Thyroid gland (tissue), 4 donors: ENCODE data around the gene OR10G6.

Source experiments
- POLR2A ChIP-seq, 2 donors: fragments of 450-650 bp; IDR thresholded peaks; one replicate each; pipeline ENCODE4 v1.6.1; 2017; ENCODE audit warnings: antibody characterized with exemption in 2 of 2, mild to moderate bottlenecking in 2 of 2, moderate library complexity in 1 of 2
- TF ChIP-seq, protein P1 (sequence below), 6 experiments: fragments of 200-600 bp in 3 of 6; fragments of 450-650 bp in 3 of 6; sonication (generic) in 3 of 6; IDR thresholded peaks; one replicate each; pipeline ENCODE4 v1.5.1; 2016 to 2019; ENCODE audit warnings: antibody characterized with exemption in 6 of 6, mild to moderate bottlenecking in 2 of 6, inconsistent platforms in 1 of 6, moderate library complexity in 1 of 6

DNA sequence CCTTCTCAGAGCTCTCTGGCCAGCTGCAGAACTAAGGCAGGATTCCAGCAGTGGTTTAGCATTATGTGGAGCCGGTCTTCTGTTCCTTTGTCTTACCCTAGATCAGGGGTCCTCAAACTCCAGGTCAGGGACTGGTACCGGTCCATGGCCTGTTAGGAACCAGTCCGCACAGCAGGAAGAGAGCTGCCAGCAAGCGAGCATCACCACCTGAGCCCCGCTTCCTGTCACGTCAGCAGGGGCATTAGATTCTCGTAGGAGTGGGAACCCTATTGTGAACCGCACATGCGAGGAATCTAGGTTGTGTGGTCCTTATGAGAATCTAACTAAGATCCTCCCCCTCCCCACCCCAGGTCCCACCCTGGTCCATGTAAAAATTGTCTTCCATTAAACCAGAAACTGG lies 44.6 kb upstream of the OR10G6 start:
- TF ChIP-seq POLR2A (IDR thresholded peaks at IDR 0.05), result no peak
- TF ChIP-seq, protein P1, sequence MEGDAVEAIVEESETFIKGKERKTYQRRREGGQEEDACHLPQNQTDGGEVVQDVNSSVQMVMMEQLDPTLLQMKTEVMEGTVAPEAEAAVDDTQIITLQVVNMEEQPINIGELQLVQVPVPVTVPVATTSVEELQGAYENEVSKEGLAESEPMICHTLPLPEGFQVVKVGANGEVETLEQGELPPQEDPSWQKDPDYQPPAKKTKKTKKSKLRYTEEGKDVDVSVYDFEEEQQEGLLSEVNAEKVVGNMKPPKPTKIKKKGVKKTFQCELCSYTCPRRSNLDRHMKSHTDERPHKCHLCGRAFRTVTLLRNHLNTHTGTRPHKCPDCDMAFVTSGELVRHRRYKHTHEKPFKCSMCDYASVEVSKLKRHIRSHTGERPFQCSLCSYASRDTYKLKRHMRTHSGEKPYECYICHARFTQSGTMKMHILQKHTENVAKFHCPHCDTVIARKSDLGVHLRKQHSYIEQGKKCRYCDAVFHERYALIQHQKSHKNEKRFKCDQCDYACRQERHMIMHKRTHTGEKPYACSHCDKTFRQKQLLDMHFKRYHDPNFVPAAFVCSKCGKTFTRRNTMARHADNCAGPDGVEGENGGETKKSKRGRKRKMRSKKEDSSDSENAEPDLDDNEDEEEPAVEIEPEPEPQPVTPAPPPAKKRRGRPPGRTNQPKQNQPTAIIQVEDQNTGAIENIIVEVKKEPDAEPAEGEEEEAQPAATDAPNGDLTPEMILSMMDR (IDR thresholded peaks at IDR 0.05), result no peak
